HG03521 (cell line): ENCODE measurements around the gene ECT2L.
A peak's percentile ranks its signal among the peaks of the same experiment; 100 is the strongest.

Source experiments
- ATAC-seq: cut with Tn5 transposase; IDR thresholded peaks from one replicate; pipeline ENCODE4 v1.9.1; 2021; ENCODE audit warnings: mild to moderate bottlenecking, moderate library complexity; ENCODE audit not compliant: unreplicated experiment

ECT2L gene

DNA sequence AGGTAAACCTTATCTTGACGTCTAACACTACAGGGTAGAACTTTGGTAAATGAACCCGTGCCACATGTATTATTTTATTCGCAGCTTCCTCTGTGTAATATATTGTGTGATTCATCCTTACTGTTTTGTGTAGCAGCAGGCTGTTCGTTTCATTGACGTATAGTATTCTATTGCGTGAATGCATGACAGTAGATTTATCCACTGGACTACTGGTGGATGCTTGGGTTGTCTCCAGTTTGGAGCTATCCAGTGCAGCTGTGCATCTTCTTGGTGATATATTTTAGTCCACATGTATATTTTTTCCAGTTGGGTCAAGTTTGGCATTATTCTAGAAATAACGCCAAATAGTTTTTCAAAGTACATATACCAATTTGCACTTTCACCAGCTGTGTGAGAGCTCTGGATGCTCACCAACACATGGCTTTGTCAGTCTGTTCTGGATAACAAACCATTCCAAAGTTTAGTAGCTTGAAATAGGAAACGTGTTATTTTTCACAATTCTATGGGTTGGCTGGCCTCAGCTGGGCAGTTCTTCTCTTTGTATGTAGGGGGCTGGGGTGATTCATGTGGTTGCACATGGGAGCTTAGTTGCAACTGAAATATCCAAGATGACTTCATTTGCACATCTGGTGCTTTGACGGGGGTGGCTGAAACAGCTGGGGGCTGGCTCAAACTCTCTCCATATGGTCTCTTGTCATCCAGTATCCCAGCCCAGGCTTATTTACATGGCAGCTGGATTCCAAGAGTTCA, 9.3 kb downstream of the ECT2L start:
- no peak for ATAC-seq

DNA sequence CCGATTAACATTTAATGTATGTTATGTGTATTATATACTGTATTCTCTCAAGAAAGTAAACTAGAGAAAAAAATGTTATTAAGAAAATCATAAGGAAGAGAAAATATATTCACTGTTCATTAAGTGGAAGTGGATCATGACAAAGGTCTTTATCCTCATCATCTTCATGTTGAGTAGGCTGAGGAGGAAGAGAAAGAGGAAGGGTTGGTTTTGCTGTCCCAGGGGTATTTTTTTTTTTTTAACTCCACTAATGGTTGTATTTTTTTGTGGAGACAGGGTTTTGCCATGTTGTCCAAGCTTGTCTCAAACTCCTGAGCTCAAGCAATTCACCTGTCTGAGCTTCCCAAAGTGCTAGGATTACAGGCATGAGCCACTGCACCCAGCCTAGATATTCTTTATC, 11.0 kb downstream of the ECT2L start:
- ATAC-seq = no peak

GRCh38 chr6:138809677-138810076, 13.8 kb downstream of the ECT2L start:
- no peak for ATAC-seq

- no peak for ATAC-seq
These were observed 16.0 kb downstream of the ECT2L start for GRCh38 chr6:138811866-138812265.

- no peak for ATAC-seq
These were observed 18.4 kb downstream of the ECT2L start for GRCh38 chr6:138814179-138814834.

DNA sequence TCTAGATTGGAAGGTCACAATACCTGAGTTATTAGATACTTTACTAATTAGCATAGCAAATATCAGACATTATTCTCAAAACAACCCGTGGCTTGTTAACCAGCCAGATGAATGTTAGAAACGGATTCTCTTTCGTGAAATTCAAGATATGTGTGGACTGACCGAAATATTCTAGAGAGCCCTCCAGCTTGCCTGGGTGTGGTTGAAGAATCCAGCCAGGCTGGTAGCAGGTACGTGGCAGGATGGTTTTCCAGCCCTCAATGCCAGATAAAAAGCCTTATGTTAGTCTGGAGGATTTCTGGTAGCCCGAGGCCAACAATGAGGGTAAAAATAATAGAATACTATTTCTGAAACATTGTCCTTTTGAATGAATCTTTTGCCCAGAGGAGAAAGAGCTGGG, 19.3 kb downstream of the ECT2L start:
- no peak for ATAC-seq

GRCh38 chr6:138815797-138816528, 20.1 kb downstream of the ECT2L start:
- ATAC-seq = peak; percentile 51

DNA sequence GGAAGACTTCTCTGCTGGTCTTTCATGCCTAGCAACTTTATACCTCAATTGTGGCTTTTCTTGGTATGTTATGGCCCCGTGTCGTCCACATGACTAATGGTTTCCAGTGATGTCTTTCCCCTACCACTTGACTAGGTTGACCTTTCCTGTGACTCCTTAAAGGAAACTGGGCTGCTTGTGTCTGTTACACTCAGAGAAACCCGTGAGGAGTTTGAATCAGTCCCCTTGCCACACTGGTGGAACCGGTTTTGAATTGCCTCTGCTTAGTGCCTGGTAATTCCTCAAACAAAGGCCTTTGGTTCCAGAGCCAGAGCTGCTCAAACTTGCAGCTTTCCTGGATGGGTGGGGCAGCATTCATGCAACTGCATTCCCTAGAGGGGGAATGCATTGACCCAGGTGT, 21.9 kb downstream of the ECT2L start:
- no peak for ATAC-seq

DNA sequence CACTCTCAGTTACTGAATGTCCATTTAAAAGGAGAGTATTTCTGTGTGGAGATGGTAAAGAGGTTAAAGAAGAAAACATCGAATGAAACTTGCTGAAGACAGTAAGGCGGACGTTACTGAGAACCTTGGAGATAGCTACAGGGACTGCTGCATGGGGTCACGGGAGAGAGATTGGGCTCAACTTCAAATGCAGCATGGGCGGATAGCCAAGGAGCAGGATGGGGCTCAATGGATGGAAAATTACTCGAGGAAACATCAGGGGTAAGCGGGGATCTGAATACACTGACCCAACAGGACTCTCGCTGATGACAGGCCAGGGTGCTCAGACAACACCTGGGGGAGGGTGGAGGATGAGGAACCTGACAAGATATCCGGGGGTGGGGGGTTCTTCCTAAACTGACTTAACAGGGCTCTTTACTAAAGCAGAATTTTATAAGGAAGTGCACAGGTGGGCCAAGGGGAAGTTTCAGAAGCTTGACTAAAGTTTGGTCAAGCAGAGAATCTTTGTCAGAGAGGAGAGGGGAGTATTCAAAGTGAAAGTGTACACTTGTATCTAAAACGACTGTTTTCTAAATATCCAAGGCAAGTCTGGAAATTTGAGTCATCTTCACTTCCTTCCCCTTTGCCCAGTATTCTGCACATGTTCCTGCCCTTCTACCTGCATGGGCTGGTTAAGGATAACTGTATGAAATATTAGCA, 22.8 kb downstream of the ECT2L start:
- ATAC-seq = peak; percentile 45

DNA sequence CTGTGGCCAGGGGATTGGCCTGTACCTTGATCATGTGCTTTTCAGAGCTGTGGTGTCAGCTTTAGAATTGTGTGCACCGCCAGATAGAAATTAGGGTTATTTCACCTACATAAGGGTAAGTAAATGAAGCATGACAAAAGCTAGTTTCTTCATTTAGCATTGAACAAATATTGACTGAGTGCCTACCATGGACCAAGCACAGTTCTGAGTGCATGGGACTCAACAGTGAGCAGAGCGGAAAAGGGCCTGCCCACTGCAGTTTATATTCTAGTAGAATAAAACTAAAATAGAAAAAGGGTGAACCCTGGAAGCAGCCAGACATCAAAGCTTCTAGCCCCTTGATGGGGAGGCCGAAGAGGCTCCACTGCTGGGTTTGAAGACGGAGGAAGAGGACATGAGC, 25.6 kb downstream of the ECT2L start:
- ATAC-seq = no peak

DNA sequence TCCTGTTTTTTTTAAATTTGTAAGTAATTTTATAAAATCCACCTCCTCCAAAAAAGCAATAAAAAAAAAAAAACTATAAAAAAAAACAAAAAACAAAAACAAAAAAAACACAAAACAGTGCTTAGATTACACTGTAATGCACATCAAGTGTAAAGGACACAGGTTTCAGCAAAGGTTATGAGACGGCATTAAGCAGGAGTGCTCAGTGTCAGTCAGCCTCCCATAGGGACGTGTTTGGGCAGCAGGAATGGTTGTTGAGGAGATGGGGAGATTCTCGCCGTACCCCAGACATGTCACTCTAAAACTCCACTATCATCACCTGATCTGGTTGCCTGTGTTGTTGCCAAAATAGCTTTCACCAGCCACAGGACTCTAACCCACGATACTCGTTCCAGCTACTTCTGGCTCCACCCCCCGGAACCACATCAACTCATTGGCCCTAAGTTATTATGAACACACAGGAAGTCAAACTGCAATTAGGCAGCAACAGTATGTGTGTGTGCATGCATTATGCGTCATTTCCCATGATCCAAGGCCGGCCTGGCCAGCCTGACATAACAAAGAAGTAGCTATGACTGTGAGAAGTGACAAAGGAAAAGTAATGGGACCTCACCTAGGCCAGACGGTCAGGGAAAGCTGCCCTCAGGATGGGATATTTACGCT, 28.7 kb downstream of the ECT2L start:
- no peak for ATAC-seq

DNA sequence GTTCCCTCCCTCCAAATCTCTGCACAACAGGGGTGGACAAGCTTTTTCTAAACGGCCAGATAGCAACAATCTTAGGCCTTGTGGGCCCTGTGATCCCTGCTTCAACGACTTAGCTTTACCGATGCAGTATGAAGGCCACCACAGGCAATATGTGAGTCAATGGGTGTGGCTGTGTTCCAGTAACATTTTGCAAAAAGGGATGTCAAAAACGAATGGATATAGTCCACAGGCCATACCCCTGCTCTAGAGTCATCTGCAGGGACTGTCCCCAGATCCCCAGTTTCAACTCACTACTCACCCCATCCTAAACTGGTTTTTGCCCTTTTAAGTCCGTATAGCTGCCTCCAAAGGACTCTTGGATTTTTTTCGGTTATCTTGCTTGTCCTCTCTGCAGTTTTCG, 34.4 kb downstream of the ECT2L start:
- ATAC-seq = no peak

DNA sequence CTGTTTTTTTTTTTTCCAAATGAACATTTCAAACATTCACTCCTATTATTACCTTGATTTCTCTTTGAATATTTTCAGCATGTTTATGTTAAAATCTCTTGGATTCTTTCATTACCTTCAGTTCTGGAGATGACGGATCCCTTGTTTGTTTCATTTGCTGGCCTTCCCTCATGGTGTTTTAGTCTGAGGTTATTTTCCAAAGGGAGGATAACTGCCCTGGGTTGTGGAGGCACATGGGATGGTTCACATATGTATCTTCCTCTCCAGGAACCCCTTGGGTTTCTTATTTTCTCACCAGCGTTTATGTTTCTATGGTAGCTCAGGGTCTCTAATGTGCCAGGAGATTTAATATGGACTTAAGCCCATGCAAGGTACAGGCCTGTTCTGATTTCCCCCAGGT, 36.3 kb downstream of the ECT2L start:
- no peak for ATAC-seq

DNA sequence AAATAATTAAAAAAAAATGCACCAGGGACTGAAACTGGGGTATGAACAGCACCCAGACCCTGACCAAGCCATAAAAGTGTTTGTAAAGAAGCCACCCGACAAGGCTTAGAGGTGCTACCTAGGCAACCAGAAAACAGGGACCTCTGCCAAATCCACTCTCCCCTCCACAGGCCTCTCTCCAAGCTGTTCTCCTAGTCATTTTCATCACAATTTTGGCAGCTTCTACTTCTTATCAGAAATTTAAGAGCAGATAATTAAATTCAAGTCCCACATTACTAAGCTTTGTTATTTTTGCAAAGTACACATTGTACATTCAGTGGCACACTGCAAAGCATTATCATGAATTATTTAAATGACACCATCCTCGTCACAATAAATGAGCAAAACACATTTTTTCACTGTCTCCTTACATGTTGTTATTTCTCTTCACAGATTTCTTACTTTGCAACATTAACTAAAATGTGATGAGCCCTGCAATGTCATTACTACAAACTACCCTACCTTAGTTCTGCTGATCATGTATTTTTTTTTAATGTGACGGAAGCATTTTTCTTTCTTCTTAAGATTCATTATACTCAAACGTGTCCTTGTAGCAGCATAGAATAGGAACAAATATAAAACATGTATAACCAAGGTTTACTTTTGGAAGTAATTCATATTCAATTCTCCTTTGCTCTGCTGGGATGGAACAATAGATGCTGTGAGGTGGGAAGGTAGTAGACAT, 38.1 kb downstream of the ECT2L start:
- no peak for ATAC-seq

DNA sequence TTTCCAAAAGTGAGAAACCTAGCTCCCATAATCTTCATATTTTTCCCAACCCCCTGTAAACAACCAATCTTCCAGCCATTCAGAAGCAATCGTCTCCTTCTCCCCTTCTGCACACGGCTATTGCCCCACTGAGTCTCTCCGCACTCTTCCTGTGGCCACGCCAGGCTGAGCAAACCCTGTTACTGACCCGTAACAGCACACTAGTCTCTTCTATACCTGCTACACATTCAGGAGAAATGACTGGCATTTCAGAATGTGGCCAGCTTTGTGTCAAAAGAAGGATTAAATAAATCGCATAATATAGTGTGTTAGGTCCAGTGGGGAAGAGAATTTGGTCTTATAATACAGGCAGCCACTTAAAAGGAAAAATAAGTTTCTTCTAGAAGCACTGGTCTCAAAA, 41.4 kb downstream of the ECT2L start:
- ATAC-seq = no peak

GRCh38 chr6:138844192-138844591, 48.3 kb downstream of the ECT2L start:
- no peak for ATAC-seq

DNA sequence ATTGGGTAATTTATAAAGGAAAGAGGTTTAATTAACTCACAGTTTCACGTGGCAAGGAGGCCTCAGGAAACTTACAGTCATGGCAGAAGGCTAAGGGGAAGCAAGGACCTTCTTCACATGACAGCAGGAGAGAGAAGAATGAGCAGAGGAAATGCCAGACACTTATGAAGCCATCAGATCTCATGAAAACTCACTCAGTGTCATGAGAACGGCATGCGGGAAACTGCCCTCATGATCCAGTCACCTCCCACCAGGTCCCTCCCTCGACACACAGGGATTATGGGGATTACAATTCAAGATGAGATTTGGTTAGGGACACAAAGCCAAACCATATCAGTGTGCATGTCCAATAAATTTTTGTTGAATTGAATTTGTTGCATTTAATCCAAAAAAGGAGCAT, 52.0 kb downstream of the ECT2L start:
- no peak for ATAC-seq

DNA sequence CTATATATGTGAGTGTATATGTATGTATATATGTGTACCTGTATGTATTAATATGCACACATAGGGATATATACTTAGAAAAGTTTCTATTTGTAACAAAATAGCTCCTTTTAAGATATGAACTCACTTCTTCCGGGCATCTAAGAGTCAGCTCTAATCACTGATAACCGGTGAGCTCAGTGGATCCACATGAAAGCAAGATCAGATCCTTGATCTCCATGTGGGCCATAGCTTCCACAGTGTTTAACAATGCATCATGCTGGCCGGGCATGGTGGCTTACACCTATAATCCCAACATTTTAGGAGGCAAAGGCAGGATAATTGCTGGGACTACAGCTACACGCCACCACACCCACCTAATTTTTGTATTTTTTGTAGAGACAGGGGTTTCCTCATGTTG, 52.6 kb downstream of the ECT2L start:
- no peak for ATAC-seq

DNA sequence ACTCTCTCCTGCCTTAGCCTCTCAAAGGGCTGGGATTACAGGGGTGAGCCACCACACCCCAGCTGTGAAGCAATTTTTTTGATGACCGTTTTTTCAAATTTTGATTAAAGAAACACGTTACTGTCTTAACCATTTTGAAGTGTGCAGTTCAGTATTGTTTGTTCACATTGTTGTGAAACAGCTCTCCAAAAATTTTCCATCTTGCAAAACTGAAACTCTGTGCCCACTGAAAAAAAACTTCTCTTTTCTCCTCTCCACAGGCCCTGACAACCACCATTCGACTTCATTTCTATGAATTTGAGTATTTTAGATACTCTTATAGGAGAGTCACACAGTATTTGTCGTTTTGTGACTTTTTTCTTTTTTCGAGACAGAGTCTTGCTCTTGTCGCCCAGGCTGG, 53.9 kb downstream of the ECT2L start:
- ATAC-seq = no peak

DNA sequence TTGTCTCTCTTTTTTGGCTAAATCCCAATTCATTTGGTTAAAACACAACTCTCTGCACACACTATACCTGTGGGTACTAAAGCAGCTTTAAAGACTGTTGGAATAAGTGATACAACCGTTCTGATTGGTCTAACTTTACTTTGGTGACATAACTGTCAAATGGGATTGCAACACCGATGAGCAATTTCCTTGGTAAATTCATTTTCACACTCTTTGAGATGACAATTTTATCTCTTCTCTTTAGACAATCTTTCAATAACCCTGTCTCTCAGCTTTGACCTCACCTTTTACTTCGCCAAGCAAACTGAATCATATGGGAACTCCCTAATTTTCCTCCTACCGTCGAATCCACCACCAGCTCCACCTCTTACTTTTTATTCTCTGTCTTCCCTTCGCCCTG, 60.8 kb downstream of the ECT2L start:
- ATAC-seq = no peak
